ENCODE results near the gene HMGN1.

HMGN1 gene

GRCh38 chr21:39326607-39327307 is 22.1 kb downstream of the HMGN1 start:
- no peak for DNase-seq

GRCh38 chr21:39325458-39325857 is 23.4 kb downstream of the HMGN1 start:
- DNase-seq: no peak

GRCh38 chr21:39321424-39321823 is 27.5 kb downstream of the HMGN1 start:
- DNase-seq: no peak

- no peak for DNase-seq
Measured at GRCh38 chr21:39319814-39320332, 29.0 kb downstream of the HMGN1 start.

GRCh38 chr21:39319251-39319756 is 29.6 kb downstream of the HMGN1 start:
- no peak for DNase-seq

GRCh38 chr21:39318091-39318959 is 30.6 kb downstream of the HMGN1 start:
- DNase-seq: no peak

- DNase-seq: no peak
Measured at GRCh38 chr21:39317134-39318090, 31.5 kb downstream of the HMGN1 start.

GRCh38 chr21:39316729-39317128 is 32.2 kb downstream of the HMGN1 start:
- no peak for DNase-seq

- DNase-seq: no peak
Measured at GRCh38 chr21:39315603-39316445, 33.1 kb downstream of the HMGN1 start.

- no peak for DNase-seq
Measured at GRCh38 chr21:39314143-39315027, 34.5 kb downstream of the HMGN1 start.

- DNase-seq: peak; percentile 85
Measured at GRCh38 chr21:39313571-39314142, 35.2 kb downstream of the HMGN1 start, which contains the start of gene BRWD1. BRWD1 (minus strand) TSS chr21:39313632; CDS start chr21:39313491, 141 bp downstream.

GRCh38 chr21:39313042-39313570 is 35.8 kb downstream of the HMGN1 start:
- DNase-seq: no peak

GRCh38 chr21:39312112-39313041 is 36.5 kb downstream of the HMGN1 start:
- DNase-seq: peak; percentile 98

GRCh38 chr21:39311164-39311563 is 37.7 kb downstream of the HMGN1 start:
- no peak for DNase-seq

GRCh38 chr21:39307466-39307865 is 41.4 kb downstream of the HMGN1 start:
- DNase-seq: no peak

- DNase-seq: no peak
Measured at GRCh38 chr21:39300587-39300986, 48.3 kb downstream of the HMGN1 start.

- DNase-seq: no peak
Measured at GRCh38 chr21:39296891-39297290, 52.0 kb downstream of the HMGN1 start.
